Sigmoid colon (tissue), 7 donors: ENCODE data around the gene SNTA1. TPM values are rescaled to one million over a fixed set of nuclear protein-coding genes. Genes with fewer than 3 reads are reported as not detected.

Experiments
- DNase-seq: peaks from one replicate; pipeline ENCODE4 v3.0.0-alpha.2; 2019
- H3K27ac ChIP-seq, 4 donors: fragments of 200-600 bp; sonication (generic); one replicate each; pipeline ENCODE4 v1.5.1; 2016 to 2019; ENCODE audit warnings: mild to moderate bottlenecking in 1 of 4
- H3K27me3 ChIP-seq, 3 donors: fragments of 200-600 bp; sonication (generic); one replicate each; pipeline ENCODE4 v1.5.1; 2019; ENCODE audit warnings: mild to moderate bottlenecking in 1 of 3
- H3K36me3 ChIP-seq, 4 donors: fragments of 200-600 bp; sonication (generic); one replicate each; pipeline ENCODE4 v1.5.1; 2016 to 2019
- H3K4me1 ChIP-seq, 4 donors: fragments of 200-600 bp; sonication (generic); one replicate each; pipeline ENCODE4 v1.5.1; 2017 to 2019
- H3K4me3 ChIP-seq, 4 donors: fragments of 200-600 bp; sonication (generic); one replicate each; pipeline ENCODE4 v1.5.1; 2017 to 2019; ENCODE audit warnings: mild to moderate bottlenecking in 2 of 4, moderate library complexity in 1 of 4
- H3K9me3 ChIP-seq, 4 donors: fragments of 200-600 bp in 3 of 4; sonication (generic) in 3 of 4; one replicate each; pipeline versions ENCODE4 v1.5.1 to v1.6.1; 2013 to 2019
- EP300 ChIP-seq, 4 donors: sonication (generic); formaldehyde crosslinking; IDR thresholded peaks; one replicate each; pipeline ENCODE4 v1.6.1; 2017; ENCODE audit warnings: antibody characterized with exemption in 4 of 4
- POLR2A ChIP-seq, 2 donors: fragments of 450-650 bp; IDR thresholded peaks; one replicate each; pipeline ENCODE4 v1.6.1; 2016; ENCODE audit warnings: antibody characterized with exemption in 2 of 2, mild to moderate bottlenecking in 2 of 2, moderate library complexity in 2 of 2
- POLR2AphosphoS5 ChIP-seq, 4 donors: sonication (generic); formaldehyde crosslinking; IDR thresholded peaks; one replicate each; pipeline ENCODE4 v1.6.1; 2017; ENCODE audit warnings: antibody characterized with exemption in 4 of 4
- WGBS, 2 donors: extraction: QIAGEN DNeasy Blood & Tissue Kit; methylation state at CpG; one replicate each; pipeline ENCODE4 v1.1.7; 2013; 5-methylcytosine and 5-hydroxymethylcytosine counted together
- intact Hi-C: fragments of 100-400 bp; cut with DNase I; formaldehyde crosslinking; loops from one replicate; pipeline ENCODE4 v1.15.1; 2023
- polyA plus RNA-seq, 3 donors: library from polyadenylated mRNA; stranded (reverse); fragments of 200-250 nt; gene quantifications; one replicate each; pipeline ENCODE4 v1.2.3, GENCODE V29; 2013
- total RNA-seq, 4 donors: library from RNA; depleted of rRNA; stranded (reverse); fragments of >200 nt; gene quantifications; one replicate each; pipeline ENCODE4 v1.1.0, GENCODE V29; 2016
- TF ChIP-seq, protein P1 (sequence below), 4 experiments: fragments of 450-650 bp in 3 of 4; fragments of 200-600 bp in 1 of 4; IDR thresholded peaks; one replicate each; pipeline ENCODE4 v1.5.1; 2016 to 2019; ENCODE audit warnings: antibody characterized with exemption in 4 of 4, mild to moderate bottlenecking in 3 of 4, moderate library complexity in 2 of 4
- donor health status: healthy with polysubstance abuse.
- donor health status: Bipolar disorder and iron deficiency.
- donor health status: healthy.

Gene SNTA1
- total and polyA plus RNA-seq, 7 donors = 5.8 to 42.7 (median 29.3) TPM

DNA sequence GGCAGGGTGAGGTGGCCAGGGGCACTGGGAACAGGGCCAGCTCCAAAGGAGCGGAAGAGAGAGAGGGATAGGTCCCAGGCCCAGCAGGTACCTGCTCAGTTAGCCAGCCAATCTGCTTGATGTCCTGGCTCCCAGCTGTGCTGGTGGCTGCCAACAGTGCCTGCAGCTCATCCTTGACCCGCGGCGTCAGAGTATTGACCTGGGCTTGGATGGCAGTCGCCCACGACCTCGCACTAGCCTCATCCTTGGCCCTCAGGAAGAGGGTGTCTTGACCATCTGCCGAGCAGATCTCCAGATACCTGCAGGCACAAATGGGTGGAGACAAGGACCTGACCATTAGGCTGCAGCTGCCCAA is 31.1 kb downstream of the SNTA1 start:
- peaks cover 0 to 8% (median 3%) of the 10 kb centered on the region in 4 donors for H3K4me1 ChIP-seq
- H3K27me3 ChIP-seq = no peaks in the 10 kb centered on the region
- intact Hi-C loops = no loop called here
- TF ChIP-seq POLR2A (IDR thresholded peaks at IDR 0.05) (no peak), POLR2AphosphoS5 (IDR thresholded peaks at IDR 0.05) (no peak), EP300 (IDR thresholded peaks at IDR 0.05) (no peak)
- TF ChIP-seq, protein P1, sequence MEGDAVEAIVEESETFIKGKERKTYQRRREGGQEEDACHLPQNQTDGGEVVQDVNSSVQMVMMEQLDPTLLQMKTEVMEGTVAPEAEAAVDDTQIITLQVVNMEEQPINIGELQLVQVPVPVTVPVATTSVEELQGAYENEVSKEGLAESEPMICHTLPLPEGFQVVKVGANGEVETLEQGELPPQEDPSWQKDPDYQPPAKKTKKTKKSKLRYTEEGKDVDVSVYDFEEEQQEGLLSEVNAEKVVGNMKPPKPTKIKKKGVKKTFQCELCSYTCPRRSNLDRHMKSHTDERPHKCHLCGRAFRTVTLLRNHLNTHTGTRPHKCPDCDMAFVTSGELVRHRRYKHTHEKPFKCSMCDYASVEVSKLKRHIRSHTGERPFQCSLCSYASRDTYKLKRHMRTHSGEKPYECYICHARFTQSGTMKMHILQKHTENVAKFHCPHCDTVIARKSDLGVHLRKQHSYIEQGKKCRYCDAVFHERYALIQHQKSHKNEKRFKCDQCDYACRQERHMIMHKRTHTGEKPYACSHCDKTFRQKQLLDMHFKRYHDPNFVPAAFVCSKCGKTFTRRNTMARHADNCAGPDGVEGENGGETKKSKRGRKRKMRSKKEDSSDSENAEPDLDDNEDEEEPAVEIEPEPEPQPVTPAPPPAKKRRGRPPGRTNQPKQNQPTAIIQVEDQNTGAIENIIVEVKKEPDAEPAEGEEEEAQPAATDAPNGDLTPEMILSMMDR (IDR thresholded peaks at IDR 0.05) = no peak
- no peaks in the 10 kb centered on the region for H3K9me3 ChIP-seq
- peaks cover 0 to 51% (median 20%) of the 10 kb centered on the region in 4 donors for H3K36me3 ChIP-seq
- no peak for DNase-seq
- WGBS, 2 donors = 93 to 94% methylated on average over 8 of the region's 8 CpGs
- no peak overlapping the region for H3K27ac ChIP-seq
- H3K4me3 ChIP-seq = no peak overlapping the region

DNA sequence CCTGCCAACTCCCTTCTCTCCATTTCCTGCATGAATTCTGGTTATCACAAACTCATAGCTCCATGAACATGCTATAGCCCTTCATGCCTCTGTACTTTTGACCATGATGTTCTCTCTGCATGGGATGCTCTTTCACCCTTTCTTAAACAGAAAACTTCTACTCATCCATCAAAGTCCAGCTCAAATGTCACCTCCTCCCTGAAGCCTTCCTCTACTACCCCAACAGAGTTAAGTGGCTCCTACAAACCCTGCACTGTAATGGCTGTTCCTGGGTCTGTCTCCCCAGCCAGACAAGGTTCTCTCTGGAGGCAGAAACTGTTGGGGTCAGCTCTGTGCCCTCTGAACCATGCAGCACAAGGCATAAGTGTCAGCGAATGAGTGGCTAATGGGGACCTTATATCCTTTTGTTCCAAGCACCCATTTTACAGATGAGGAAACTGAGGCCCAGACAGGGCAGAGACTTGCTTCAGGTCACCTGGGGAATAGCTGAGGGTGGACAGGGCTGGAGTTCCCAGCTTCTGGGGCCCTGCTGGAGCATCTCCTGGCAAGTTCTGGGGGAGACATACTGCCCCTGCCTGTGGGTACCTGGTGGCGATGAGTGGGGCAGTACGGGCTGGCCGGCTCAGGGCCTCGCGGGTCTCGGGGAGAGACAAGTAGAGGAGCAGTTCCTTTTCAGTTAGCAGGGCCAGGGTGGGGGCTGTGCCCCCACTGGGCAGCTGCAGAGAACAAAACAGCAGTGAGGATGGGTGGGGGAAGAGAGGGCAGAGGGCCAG is 31.7 kb downstream of the SNTA1 start:
- Histone ChIP-seq H3K27me3 (no peaks in the 10 kb centered on the region), H3K9me3 (no peaks in the 10 kb centered on the region), H3K4me1 (peaks cover 0 to 8% (median 3%) of the 10 kb centered on the region in 4 donors), H3K4me3 (no peak overlapping the region), H3K36me3 (peaks cover 0 to 52% (median 20%) of the 10 kb centered on the region in 4 donors), H3K27ac (no peak overlapping the region)
- intact Hi-C loops = no loop called here
- TF ChIP-seq EP300 (IDR thresholded peaks at IDR 0.05) (no peak), POLR2A (IDR thresholded peaks at IDR 0.05) (no peak), POLR2AphosphoS5 (IDR thresholded peaks at IDR 0.05) (no peak)
- TF ChIP-seq, protein P1 (IDR thresholded peaks at IDR 0.05) = no peak
- WGBS, 2 donors = 95 to 97% methylated on average over 7 of the region's 7 CpGs
- no peak for DNase-seq

DNA sequence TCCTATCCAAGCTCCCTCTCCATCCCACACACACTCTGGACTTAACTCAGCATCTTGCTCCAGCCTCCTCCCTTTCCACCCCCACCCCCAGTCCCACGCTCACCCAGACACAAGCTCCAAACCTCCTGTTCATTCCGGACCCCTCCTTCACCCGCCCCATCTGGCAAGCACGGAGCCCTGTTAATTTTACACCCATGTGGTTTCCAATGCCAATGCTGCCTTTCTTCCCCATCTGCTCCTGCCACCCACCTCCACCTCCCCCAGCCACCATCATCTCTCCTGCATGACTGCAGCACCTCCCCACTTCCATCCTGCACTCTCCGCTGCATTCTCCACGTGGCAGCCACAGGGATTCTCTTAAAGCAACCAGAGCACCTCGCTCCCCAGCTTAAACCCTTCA is 32.3 kb downstream of the SNTA1 start:
- H3K4me3 ChIP-seq = no peak overlapping the region
- 90 to 91% methylated on average over 7 of the region's 7 CpGs for WGBS, 2 donors
- DNase-seq = no peak
- H3K9me3 ChIP-seq = no peaks in the 10 kb centered on the region
- TF ChIP-seq POLR2A (IDR thresholded peaks at IDR 0.05) = no peak
- TF ChIP-seq POLR2AphosphoS5 (IDR thresholded peaks at IDR 0.05) = no peak
- TF ChIP-seq, protein P1 (IDR thresholded peaks at IDR 0.05) = no peak
- TF ChIP-seq EP300 (IDR thresholded peaks at IDR 0.05) = no peak
- no peak overlapping the region for H3K27ac ChIP-seq
- intact Hi-C loops = no loop called here
- H3K4me1 ChIP-seq = peaks cover 0 to 8% (median 2%) of the 10 kb centered on the region in 4 donors
- no peaks in the 10 kb centered on the region for H3K27me3 ChIP-seq
- peaks cover 0 to 55% (median 22%) of the 10 kb centered on the region in 4 donors for H3K36me3 ChIP-seq

DNA sequence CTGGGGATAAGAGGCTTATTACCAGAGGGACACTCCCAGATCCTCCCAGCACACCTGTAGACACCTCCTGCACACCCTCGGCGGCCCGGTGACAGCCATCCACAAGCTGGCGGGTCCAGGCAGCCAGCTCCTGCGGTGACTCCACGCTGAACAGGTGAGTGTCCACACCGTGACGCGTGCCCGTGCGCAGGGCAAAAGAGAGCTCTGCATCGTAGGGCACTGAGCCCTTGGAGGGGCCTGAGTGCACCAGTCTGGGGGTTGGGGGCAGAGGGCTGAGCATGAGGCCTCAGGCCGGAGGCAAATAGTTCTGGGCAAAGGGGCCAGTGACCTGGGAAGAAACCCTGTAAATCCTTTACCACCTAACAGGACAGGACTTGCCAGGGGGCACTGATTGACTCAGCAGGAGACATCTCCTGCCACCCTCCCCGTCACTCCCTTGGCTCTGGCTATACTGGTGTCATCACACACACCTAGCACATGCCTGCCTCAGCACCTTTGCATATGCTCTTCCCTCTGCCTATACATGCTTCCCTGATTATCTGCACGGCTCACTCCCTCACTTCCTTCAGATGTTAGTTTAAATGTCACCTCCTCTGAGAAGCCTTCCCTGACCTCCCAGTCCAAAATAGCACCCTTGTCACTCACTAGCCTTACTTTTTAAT is 33.4 kb downstream of the SNTA1 start:
- intact Hi-C loops = no loop called here
- 93% methylated on average over 15 of the region's 15 CpGs for WGBS, 2 donors
- H3K36me3 ChIP-seq = peaks cover 0 to 53% (median 22%) of the 10 kb centered on the region in 4 donors
- no peak overlapping the region for H3K4me3 ChIP-seq
- no peaks in the 10 kb centered on the region for H3K27me3 ChIP-seq
- DNase-seq = no peak
- H3K9me3 ChIP-seq = no peaks in the 10 kb centered on the region
- TF ChIP-seq, protein P1 (IDR thresholded peaks at IDR 0.05) = no peak
- TF ChIP-seq POLR2AphosphoS5 (IDR thresholded peaks at IDR 0.05) = no peak
- TF ChIP-seq POLR2A (IDR thresholded peaks at IDR 0.05) = no peak
- TF ChIP-seq EP300 (IDR thresholded peaks at IDR 0.05) = no peak
- no peak overlapping the region for H3K27ac ChIP-seq
- peaks cover 0 to 8% (median 0%) of the 10 kb centered on the region in 4 donors for H3K4me1 ChIP-seq
